Measurements from ENCODE around the gene HIPK2.

DNA sequence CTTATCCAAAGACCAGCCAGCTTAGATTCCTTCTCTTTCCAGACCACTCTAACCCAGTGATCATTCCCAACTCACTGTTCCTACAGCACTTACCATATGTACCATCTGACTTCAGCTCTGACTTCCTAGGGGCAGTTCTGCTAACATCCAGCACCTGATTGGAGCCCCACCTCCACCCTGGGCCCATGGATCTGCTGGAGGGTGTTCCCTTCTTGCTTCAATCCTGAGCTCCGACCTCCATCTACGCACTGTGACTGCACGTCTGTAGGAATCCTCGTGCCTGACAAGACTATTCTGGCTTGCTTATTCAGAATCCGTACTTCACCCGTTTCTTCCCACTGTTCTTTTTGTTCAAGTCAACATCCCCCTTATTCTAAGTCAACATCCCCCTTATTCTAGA, 57.6 kb downstream of the HIPK2 start:
- no peak for TF ChIP-seq POLR2A (IDR thresholded peaks at IDR 0.05; ENCODE audit: low read depth)
- TF ChIP-seq CTCF (IDR thresholded peaks at IDR 0.05): no peak
